Parathyroid adenoma (tissue), 2 donors: ENCODE measurements around the gene REM1.
"Not testable (repeated sequence)": the region's sequence is repeated elsewhere in the genome, so short reads cannot be mapped to it uniquely, and the experiment has no call there.

Experiments
- H2AFZ ChIP-seq: fragments of 300-600 bp; sonication (generic); one replicate; pipeline ENCODE4 v1.7.0; 2017; ENCODE audit warnings: antibody characterized with exemption, mild to moderate bottlenecking
- H3K27ac ChIP-seq: fragments of 300-600 bp; sonication (generic); one replicate; pipeline ENCODE4 v1.7.0; 2017
- H3K27me3 ChIP-seq: fragments of 300-600 bp; sonication (generic); one replicate; pipeline ENCODE4 v1.7.0; 2017; ENCODE audit warnings: low read length; ENCODE audit not compliant: control insufficient read depth, insufficient read depth
- H3K36me3 ChIP-seq: fragments of 300-600 bp; sonication (generic); one replicate; pipeline ENCODE4 v1.7.0; 2017; ENCODE audit warnings: low read length; ENCODE audit not compliant: control insufficient read depth, insufficient read depth
- H3K4me1 ChIP-seq: fragments of 300-600 bp; sonication (generic); one replicate; pipeline ENCODE4 v1.7.0; 2017; ENCODE audit warnings: control low read depth
- H3K4me2 ChIP-seq: fragments of 300-600 bp; sonication (generic); one replicate; pipeline ENCODE4 v1.7.0; 2017; ENCODE audit warnings: low read length
- H3K4me3 ChIP-seq: fragments of 300-600 bp; sonication (generic); one replicate; pipeline ENCODE4 v1.7.0; 2017; ENCODE audit warnings: low read depth, low read length
- H3K79me2 ChIP-seq: fragments of 300-600 bp; sonication (generic); one replicate; pipeline ENCODE4 v1.7.0; 2017; ENCODE audit warnings: control low read depth
- H3K9ac ChIP-seq: fragments of 300-600 bp; sonication (generic); one replicate; pipeline ENCODE4 v1.7.0; 2017; ENCODE audit warnings: mild to moderate bottlenecking
- H3K9me3 ChIP-seq: fragments of 300-600 bp; sonication (generic); one replicate; pipeline ENCODE4 v1.7.0; 2017; ENCODE audit warnings: low read length; ENCODE audit not compliant: control insufficient read depth
- TF ChIP-seq, protein P1 (sequence below): fragments of 300-600 bp; sonication (generic); IDR thresholded peaks from one replicate; pipeline ENCODE4 v1.7.0; 2017; ENCODE audit warnings: antibody characterized with exemption, mild to moderate bottlenecking
- donor health status: primary hyperparathyroidism.

Gene REM1

DNA sequence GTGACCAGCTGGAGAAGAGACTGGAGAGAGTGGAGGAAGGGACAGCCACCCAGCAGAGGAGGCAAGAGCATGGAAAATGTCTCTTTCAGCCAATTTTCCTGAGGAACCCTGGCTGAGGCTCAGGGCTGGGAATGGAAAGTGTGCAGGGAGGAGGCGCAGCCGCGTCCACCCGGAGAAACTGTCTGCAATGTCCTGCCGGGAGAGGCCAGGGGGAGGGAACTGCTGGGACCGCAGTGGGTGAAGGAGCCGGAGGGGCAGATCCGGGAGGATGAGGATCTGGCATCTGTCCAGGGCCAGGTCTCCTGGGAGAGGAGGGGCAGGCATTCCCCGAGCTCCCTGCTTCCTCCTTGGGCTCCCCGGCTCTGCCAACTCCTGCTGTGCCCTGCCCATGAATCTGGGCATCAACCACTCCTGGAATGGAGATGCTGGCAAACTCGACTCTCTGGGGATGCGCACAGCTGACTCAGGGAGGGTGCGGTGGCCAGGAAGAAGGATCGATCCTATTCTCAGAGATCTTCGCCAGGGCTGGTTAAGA lies 21.7 kb downstream of the REM1 start:
- no peaks in the 10 kb centered on the region for H3K4me1 ChIP-seq
- no peaks in the 10 kb centered on the region for H3K9me3 ChIP-seq
- TF ChIP-seq, protein P1, sequence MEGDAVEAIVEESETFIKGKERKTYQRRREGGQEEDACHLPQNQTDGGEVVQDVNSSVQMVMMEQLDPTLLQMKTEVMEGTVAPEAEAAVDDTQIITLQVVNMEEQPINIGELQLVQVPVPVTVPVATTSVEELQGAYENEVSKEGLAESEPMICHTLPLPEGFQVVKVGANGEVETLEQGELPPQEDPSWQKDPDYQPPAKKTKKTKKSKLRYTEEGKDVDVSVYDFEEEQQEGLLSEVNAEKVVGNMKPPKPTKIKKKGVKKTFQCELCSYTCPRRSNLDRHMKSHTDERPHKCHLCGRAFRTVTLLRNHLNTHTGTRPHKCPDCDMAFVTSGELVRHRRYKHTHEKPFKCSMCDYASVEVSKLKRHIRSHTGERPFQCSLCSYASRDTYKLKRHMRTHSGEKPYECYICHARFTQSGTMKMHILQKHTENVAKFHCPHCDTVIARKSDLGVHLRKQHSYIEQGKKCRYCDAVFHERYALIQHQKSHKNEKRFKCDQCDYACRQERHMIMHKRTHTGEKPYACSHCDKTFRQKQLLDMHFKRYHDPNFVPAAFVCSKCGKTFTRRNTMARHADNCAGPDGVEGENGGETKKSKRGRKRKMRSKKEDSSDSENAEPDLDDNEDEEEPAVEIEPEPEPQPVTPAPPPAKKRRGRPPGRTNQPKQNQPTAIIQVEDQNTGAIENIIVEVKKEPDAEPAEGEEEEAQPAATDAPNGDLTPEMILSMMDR: no peak
- no peak overlapping the region for H3K4me3 ChIP-seq
- peak overlapping the region; percentile 39 for H3K27ac ChIP-seq
- no peaks in the 10 kb centered on the region for H3K36me3 ChIP-seq
- no peak overlapping the region for H3K4me2 ChIP-seq
- H3K27me3 ChIP-seq: no peaks in the 10 kb centered on the region
- H2AFZ ChIP-seq: peak overlapping the region; percentile 53
- H3K79me2 ChIP-seq: no peaks in the 10 kb centered on the region
- no peak overlapping the region for H3K9ac ChIP-seq

DNA sequence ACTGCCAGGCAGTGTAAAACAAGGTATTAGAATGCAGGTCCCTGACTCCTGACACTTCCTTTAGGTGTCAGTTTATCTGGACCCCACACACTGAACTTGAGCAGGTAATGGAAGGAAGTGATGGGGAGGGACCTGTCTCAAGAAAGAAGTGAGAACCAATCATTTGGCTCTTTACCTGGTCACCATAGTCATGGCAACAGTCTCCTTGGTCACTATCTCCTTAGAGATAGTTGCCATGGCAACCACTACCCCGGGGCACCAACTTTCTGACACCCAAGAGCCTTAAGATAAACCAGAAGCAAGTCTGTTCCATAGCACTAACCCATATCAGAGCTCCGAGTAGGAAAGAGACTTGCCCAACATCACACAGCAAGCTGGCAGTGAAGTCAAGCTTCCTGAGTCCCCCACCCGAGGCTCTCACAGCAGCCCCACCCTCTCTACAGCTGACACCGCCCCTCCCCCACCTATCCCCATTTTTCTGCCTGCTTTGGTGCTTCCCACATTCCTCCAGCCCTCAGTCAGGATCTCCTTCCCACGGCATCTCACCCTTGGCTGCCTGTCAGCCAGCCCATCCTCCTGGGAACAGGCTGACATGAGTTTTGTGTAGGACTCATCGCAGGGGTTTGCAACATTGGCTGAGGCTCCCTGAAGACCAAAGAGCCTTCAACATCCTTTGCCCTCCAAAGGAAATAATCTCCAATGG lies 22.9 kb downstream of the REM1 start:
- H3K4me3 ChIP-seq: no peak overlapping the region
- H3K9ac ChIP-seq: no peak overlapping the region
- H2AFZ ChIP-seq: no peak overlapping the region
- TF ChIP-seq, protein P1: no peak
- H3K36me3 ChIP-seq: no peaks in the 10 kb centered on the region
- no peaks in the 10 kb centered on the region for H3K79me2 ChIP-seq
- no peak overlapping the region for H3K27ac ChIP-seq
- H3K4me1 ChIP-seq: no peaks in the 10 kb centered on the region
- H3K9me3 ChIP-seq: no peaks in the 10 kb centered on the region
- no peaks in the 10 kb centered on the region for H3K27me3 ChIP-seq
- no peak overlapping the region for H3K4me2 ChIP-seq

DNA sequence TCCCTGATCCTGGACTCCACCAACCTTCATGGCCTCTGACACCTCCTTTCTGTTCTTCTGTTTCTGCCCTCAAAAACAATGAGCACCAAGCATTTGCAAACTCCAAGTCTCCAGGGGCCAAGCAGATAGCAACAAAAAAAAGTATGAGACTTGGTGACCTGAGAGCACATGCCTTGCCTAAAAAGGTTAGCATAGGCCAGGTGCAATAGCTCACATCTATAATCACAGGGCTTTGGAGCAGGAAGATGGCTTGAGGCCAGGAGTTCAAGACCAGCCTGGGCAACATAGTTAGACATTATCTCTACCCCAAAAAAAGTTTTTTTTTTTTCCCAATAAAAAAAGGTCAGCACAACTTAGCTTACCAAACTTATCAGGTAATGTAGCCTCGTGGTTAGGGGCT lies 25.4 kb downstream of the REM1 start:
- Histone ChIP-seq H2AFZ (no peak overlapping the region), H3K4me1 (no peaks in the 10 kb centered on the region), H3K36me3 (no peaks in the 10 kb centered on the region), H3K4me3 (no peak overlapping the region), H3K27me3 (no peaks in the 10 kb centered on the region), H3K27ac (no peak overlapping the region), H3K9ac (no peak overlapping the region), H3K9me3 (no peaks in the 10 kb centered on the region), H3K79me2 (no peaks in the 10 kb centered on the region), H3K4me2 (no peak overlapping the region)
- TF ChIP-seq, protein P1: no peak

DNA sequence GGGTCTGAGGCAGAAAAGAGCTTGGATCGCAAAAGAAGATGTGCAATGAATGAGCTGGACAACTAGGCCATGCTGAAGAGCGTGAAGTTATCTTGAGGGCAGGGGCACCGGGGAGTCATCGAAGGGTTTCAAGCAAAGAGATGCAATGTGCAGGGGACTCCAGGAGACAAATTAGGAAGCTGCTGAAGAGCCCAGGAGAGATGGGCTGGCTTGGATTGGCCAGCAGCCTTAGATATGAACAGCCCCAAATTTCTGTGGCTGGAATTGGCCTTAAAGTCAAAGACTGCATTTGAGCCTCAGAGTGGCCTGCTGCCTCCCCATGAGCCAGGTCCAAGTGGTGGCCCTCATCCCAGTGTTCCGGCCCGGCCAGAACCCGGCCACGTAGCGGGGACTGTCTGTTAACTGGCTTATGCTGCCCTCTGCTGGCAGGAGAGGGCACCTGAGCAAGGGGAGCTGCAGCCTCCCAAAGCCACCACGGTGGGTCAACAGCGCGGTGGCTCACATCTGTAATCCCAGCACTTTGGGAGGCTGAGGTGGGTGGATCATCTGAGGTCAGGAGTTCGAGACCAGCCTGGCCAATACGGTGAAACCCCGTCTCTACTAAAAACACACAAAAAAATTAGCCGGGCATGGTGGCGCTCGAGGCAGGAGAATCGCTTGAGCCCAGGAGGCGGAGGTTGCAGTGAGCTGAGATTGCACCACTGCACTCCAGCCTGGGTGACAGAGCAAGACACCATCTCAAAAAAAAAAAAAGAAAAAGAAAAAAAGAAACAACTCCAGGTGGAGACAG lies 28.0 kb downstream of the REM1 start:
- TF ChIP-seq, protein P1: peak; percentile 95
- not testable (repeated sequence) for H3K27ac ChIP-seq, H3K9me3 ChIP-seq, H3K4me3 ChIP-seq, H3K27me3 ChIP-seq, H3K36me3 ChIP-seq, H3K79me2 ChIP-seq, H3K4me2 ChIP-seq, H3K9ac ChIP-seq, H3K4me1 ChIP-seq
- H2AFZ ChIP-seq: peak overlapping the region; percentile 74
